Breast epithelium (tissue), 3 donors: ENCODE results near the gene HTRA3.

ENCODE experiments used
- CTCF ChIP-seq, 3 donors: fragments of 450-650 bp; IDR thresholded peaks; one replicate each; pipeline ENCODE4 v1.5.1; 2016 to 2017; ENCODE audit warnings: antibody characterized with exemption in 3 of 3, mild to moderate bottlenecking in 3 of 3, moderate library complexity in 3 of 3
- POLR2A ChIP-seq: fragments of 450-650 bp; IDR thresholded peaks from one replicate; pipeline ENCODE4 v1.6.1; 2016; ENCODE audit warnings: antibody characterized with exemption, mild to moderate bottlenecking, moderate library complexity

GRCh38 chr4:8274765-8275547, 5.4 kb downstream of the HTRA3 start:
- TF ChIP-seq CTCF (IDR thresholded peaks at IDR 0.05): no peak
- TF ChIP-seq POLR2A: no peak
